ELF-1 (cell line): ENCODE data around the gene CRIM1.

Experiments used
- DNase-seq: peaks from one replicate; pipeline ENCODE4 v3.0.0-alpha.2; 2016; ENCODE audit warnings: low read depth, low spot score

Gene CRIM1

DNA sequence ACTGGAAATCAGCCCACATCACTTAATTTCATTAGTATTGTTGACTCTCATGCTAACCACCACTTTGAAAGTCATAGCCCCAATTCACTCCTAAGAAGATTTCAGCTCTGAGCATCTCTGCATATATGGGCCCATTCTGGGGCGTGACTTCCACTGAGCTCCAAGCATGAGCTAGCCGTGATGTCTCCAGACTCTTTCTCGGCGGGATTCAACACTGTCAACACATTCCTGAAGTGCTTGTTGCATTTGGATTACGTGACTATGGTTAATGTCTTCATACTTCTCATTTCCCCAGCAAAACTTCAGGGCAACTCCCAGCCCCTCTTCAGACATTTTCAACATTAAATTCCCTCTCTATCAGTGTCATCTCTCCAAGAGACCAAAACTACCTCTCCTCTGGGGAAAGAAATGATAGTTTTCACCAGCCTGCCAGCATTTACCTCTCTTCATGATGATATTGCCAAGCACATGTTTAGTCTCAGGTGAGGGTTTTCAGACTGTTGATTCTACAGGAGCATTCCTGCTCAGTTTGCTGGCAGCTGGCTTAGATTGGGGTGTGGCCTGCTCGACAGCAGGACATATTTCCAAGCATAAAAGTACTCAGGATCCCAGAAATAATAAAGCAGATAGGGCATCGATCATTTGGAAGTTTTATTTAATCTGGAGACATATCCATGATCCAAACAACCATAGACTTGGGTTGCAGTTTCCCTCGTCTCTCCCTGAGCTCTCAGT is 160.7 kb downstream of the CRIM1 start:
- no peak for DNase-seq

DNA sequence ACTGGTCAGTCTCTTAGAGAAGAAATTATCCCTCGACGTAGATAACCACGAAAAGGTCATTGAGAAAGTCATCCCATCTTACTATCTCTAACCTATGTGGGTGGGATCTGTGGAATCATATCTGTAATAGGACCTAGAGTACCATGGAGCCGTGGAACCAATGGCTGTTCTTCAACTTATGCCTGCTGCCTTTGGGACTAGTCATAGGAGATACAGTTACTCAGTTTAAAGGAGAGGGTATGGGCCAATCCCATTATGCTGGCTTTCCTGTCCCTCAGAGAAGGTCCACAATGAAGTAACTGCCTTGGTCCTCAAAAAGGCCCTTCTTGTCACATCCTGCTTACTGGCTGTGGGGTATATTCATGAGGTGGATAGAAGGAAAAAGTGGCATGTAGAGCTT is 164.9 kb downstream of the CRIM1 start:
- DNase-seq = no peak

DNA sequence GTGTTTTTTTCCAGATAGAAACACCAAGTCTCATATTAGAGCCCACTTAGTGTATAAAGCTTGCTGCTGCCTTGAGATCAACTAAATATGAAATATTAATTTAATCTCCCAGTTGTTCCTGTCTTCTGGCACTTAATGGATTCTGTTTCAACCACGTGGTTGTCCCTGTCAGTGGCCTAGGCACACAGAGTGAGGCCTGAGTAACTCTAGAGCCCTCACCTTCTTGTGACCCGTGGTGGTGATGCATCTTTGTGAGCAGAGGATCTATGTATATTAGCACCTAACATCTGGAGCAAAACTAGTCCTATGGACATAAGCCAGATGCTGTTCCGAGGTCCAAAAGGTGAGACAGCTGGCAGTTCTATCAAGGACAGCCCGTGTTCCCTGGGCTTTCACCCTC is 167.6 kb downstream of the CRIM1 start:
- no peak for DNase-seq

DNA sequence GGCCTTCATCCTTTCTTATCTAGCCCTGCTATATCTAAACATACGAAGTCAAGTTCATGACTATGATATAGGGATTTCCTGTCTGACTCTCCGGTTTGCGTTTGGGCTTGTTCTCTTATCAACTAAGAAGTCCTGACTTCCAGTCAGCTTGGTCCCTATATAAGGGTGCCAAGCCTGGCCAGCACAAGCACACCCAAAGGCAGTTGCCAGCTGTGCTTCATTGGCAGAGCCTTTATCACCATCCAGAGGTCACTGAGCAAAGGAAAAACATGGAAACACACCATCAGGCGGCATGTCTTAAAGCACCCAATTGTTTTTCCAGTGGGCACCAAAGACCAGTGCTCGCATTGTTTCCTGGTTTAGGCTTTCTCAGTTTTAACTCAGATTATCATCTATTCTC is 169.7 kb downstream of the CRIM1 start:
- no peak for DNase-seq

DNA sequence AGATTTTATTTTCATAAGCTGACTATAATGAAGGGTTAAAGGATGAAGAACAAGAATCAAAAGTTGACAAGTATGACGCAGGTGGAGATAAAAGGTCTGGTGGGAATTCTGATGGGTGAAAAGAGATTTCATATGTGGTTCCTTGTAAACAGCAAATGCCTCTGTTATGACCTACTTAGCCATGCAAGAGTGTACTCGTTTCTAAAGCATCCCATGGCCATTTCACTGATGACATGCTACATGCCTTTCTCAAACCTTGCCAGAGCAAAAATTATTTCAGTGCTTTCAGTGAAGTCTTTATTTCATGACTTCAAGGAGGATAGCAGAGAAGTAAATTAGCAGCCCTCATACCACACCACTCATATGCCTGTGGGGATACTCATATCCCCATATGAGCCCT is 170.6 kb downstream of the CRIM1 start:
- DNase-seq = no peak

GRCh38 chr2:36528274-36528673 is 172.7 kb downstream of the CRIM1 start:
- no peak for DNase-seq

- DNase-seq = no peak
These were observed 173.3 kb downstream of the CRIM1 start for GRCh38 chr2:36528766-36529392.

DNA sequence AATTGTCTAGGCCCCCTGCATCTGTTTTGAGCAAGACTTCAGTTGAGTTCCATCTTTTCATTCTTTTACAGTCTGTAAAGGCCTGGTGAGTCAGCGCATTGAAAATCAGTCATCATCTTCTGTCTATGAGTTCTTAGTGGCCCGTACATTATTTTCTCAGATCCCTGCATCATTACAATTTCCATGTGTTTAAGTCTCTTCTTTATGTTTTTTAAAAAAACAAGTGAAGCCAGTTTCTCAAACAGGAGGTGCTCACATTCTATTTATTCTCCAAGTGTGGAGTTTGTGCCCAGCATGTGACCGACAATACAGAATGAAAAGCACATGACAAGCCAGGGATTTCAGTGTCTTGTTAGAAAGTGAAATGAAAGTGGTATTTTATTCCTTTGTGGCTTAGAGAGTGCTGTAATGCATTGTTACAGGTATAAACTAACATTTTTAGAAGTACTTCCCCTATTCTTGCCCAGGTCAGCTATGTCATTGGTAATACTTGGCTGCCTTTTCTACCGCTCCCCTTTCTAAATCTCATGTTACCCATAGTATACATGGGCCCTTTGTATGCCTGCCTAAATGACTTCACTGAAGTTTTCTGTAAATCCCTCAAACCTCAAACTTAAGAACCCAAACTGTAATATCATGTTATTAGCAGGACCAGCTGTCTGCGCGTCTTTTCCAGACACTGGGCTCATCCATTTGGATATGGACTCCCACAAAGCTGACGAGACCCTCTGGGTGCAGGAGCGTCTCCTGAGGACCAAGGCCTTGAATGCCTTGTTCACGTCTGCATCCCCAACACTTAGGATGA is 174.8 kb downstream of the CRIM1 start:
- no peak for DNase-seq

- no peak for DNase-seq
These were observed 175.4 kb downstream of the CRIM1 start for GRCh38 chr2:36530983-36531354.

GRCh38 chr2:36534275-36534799 is 178.8 kb downstream of the CRIM1 start:
- no peak for DNase-seq

GRCh38 chr2:36535099-36535498 is 179.5 kb downstream of the CRIM1 start:
- DNase-seq = no peak

DNA sequence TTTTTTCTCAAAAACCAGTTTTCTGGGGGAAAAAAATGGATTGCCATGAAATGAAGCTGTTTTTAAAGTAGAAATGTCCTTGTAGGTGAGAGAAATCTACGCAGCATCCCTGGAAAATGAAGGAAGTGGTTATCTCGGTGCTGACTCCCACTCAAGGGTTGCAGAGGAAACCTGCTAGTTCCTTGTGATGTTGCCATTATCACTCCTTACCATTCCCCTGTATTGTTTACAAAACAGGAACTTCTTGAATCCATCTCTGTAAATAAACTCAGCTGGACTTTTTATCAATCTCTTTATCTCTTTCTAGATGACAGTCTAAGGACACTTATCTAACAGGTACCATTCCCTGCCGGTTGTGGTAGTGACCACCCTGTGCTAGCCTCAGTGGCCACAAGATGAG is 181.2 kb downstream of the CRIM1 start:
- DNase-seq = no peak

GRCh38 chr2:36538335-36538734 is 182.8 kb downstream of the CRIM1 start:
- DNase-seq = no peak

- no peak for DNase-seq
These were observed 184.1 kb downstream of the CRIM1 start for GRCh38 chr2:36539631-36540030.

GRCh38 chr2:36540986-36541754 is 185.6 kb downstream of the CRIM1 start:
- no peak for DNase-seq

- no peak for DNase-seq
These were observed 186.5 kb downstream of the CRIM1 start for GRCh38 chr2:36541891-36542595.

GRCh38 chr2:36544638-36545338 is 189.2 kb downstream of the CRIM1 start:
- no peak for DNase-seq

DNA sequence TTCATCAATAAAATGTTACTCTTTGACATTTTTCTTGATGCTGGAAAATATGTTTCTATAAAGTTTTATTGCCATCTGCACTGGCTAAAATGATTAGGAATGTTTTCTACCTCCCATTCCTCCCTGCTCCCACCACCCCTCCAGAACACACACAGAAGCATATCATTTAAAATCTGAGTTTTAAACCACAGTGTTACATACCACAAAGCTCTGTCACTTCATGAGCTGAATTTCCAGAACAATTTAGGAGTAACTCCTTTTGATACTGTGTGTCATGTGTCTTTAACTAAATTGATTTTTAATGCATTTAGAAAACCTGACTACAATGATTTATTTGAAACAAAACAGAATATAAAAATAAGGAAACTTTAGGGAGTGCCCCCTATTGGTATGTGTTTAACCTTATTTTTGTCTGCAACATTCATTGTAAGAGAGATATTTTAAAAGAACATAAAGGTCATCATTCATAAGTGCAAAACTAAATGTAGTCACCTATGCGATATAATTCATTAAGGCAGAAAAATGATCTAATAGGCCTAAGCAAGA is 190.4 kb downstream of the CRIM1 start:
- DNase-seq = no peak

GRCh38 chr2:36547906-36548305 is 192.3 kb downstream of the CRIM1 start:
- no peak for DNase-seq

- peak; percentile 33 for DNase-seq
These were observed 193.6 kb downstream of the CRIM1 start for GRCh38 chr2:36549165-36549574.
